Stimulated activated CD4-positive, alpha-beta T cell treated with anti-CD3 and anti-CD28 coated beads, Interleukin-1b, Interleukin-23, amount 100 ng/mL, for 1 hour (primary cell): ENCODE measurements around the gene TMEM109.

ENCODE experiments used
- DNase-seq, 2 donors: peaks; one replicate each; pipeline ENCODE4 v3.0.0-alpha.2; 2020; ENCODE audit warnings: low read depth in 2 of 2

TMEM109 gene

GRCh38 chr11:60910281-60910687, 3.7 kb upstream of the TMEM109 start:
- DNase-seq, result no peak

GRCh38 chr11:60910711-60911380, 3.1 kb upstream of the TMEM109 start:
- DNase-seq, result no peak

- DNase-seq, result no peak
Measured at GRCh38 chr11:60912223-60912850, 1.6 kb upstream of the TMEM109 start.

- DNase-seq, result no peak
Measured at GRCh38 chr11:60912851-60913528, 968 bp upstream of the TMEM109 start.

- no peak for DNase-seq
Measured at GRCh38 chr11:60914633-60915247, 782 bp downstream of the TMEM109 start.

- peak in 1 of 2 donors; percentile 45 for DNase-seq
Measured at GRCh38 chr11:60915248-60915914, 1.4 kb downstream of the TMEM109 start.

DNA sequence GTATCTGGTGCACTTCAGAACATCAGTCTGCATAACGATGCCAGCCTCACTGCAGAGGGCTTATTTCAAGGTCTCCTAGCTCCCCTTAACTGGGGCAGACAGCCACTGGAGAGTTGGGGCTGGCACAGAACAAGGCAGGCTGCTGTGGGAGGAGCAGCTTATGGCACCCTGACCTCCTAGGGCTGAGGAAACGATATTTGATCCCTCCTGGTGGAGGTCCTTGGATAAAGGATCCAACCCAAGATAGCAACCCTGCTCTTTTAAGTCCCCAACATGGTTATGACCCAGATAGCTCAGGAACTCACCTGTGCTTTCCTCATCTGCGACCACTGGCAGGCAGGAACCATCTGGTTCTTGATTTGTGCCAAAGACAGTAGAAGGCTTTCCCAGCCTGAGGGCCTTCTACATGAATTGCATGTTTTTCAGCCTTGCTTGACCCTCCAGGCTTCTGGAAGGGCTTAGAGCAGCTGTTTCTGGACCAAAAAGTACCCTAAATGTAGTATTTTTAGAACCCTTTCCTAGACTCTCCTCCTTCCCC, 2.8 kb downstream of the TMEM109 start:
- no peak for DNase-seq

- DNase-seq, result no peak
Measured at GRCh38 chr11:60917267-60917666, 3.3 kb downstream of the TMEM109 start.

- no peak for DNase-seq
Measured at GRCh38 chr11:60918251-60918938, 4.4 kb downstream of the TMEM109 start.

GRCh38 chr11:60918939-60919265, 4.9 kb downstream of the TMEM109 start:
- no peak for DNase-seq

DNA sequence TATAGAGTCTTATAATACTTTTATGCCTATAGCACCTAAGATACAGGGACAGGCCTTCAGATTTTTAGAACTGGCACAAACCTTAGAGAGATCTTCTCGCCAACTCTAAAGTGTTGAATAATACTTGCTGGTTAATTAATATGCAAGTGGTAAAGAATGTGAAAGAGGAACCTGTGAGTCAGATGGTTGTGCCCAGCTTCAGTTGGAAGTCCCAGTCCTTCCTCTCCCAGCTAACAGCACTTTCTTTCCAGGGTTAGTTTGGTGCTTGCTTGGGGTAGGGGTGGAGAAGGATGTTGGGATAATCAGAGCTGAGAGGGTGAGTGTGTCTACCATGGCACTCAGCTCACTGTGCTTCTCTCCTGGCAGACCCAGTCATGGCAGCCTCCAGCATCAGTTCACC, 5.4 kb downstream of the TMEM109 start:
- no peak for DNase-seq

GRCh38 chr11:60919956-60920355, 6.0 kb downstream of the TMEM109 start:
- DNase-seq, result no peak

DNA sequence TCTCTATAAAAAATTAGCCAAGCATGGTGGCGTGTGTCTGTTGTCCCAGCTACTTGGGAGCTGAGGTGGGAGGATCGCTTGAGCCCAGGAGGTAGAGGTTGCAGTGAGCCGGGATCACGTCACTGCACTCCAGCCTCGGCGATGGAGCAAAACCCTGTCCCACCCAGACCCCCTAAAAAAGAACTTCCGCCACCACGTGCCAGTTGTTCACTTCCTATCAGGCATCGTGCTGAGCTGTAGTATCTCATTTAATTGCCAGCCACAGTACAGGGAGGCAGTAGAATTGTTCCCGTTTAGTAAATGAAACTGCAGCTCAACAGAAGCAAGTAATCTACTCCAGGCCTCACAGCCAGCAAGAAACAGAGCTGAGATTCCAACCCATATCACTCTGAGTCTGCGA, 7.3 kb downstream of the TMEM109 start:
- no peak for DNase-seq

GRCh38 chr11:60921777-60922335, 7.9 kb downstream of the TMEM109 start:
- DNase-seq, result no peak

DNA sequence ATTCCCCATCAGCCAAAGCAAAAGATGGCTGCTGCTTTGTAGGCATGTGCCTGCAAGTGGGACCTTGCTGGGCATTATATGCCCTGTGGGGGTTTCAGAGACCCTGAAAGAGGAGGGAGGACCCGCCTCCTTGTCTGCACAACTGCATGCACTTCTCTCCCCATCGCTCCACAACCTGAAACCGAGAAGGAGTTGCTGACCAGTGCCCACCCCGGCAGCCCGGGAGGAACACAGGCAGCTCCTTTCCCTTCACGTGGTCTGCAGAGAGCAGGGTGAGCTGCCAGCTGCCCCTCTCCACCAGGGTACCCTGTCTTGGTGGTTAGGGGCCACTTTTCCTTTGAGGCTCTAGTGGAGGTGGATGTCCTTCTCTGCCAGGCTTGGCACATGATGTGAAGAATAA, 8.9 kb downstream of the TMEM109 start:
- DNase-seq, result no peak

GRCh38 chr11:60923326-60923725, 9.4 kb downstream of the TMEM109 start:
- no peak for DNase-seq

GRCh38 chr11:60923800-60924109, 9.8 kb downstream of the TMEM109 start:
- no peak for DNase-seq

- no peak for DNase-seq
Measured at GRCh38 chr11:60924110-60924905, 10.3 kb downstream of the TMEM109 start, which contains the start of gene TMEM132A. Gene TMEM132A, plus strand, starts transcription at chr11:60924460. Its CDS starts 174 bp downstream, at chr11:60924634.

DNA sequence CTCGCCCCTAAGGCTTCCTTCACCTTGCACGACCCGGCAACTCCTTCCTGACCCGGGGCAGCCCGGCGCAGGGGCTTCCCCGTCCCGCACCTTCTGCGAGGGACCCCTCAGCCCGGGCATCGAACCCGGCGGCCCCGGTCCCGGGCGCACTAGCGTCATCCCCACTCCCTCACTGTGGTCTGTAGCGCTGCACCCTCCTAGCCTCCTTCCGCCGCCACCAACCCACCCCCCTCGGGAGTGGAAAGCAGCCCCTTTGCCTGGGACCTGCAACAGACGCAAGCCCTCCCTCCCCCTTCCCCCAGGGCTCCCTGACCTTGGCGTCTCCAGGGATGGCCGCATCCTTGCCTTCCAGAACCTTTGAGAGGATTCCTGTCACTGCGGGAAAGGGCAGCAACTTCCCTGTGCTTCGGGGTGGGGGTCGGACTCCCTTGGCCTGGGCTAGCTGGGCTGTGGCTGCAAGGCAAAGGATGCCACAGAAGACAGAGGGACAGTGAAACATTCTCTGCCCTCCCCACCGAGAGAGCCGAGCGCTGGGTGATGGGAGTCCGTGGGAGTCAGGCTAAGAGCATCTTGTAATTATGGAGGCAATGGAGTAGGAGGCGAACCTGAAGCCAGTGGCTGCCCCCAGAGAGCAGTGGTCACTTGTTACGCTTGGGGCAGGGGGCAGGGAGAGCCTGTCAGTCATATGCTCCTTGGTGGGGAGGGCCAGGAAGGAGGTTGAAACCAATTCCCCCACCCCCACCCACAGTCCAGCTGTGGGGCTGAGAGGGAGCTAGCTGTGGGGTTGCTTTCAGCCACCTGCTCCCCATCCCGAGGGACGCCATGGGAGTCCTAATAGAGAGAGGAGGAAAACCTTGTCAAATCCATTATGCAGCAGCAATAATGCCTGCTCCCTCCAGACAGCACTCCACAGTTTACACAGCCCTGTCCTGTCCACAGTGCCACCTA, 11.2 kb downstream of the TMEM109 start:
- DNase-seq, result no peak
